K562 (cell line): ENCODE data around the gene GLUL. TPM values are rescaled to one million over a fixed set of nuclear protein-coding genes. Genes with fewer than 3 reads are reported as not detected.

Experiments
- ARNT ChIP-seq, 2 experiments: fragments of 450-650 bp; IDR thresholded peaks; 2 replicates each; pipeline ENCODE4 v1.6.1; 2016; ENCODE audit warnings: mild to moderate bottlenecking in 1 of 2
- CHCHD3 ChIP-seq: fragments of 250-450 bp; sonication (Bioruptor Pico); IDR thresholded peaks from 2 replicates; pipeline ENCODE4 v2.1.2; 2022; ENCODE audit warnings: mild to moderate bottlenecking
- CHD1 ChIP-seq: fragments of 200-600 bp; sonication (generic); IDR thresholded peaks from one replicate; pipeline ENCODE4 v1.6.1; 2012; ENCODE audit warnings: mild to moderate bottlenecking, moderate library complexity, low read length, inconsistent platforms
- HMGN3 ChIP-seq: IDR thresholded peaks from 2 replicates; pipeline ENCODE4 v1.6.1; 2011; ENCODE audit warnings: borderline replicate concordance, low read depth, mild to moderate bottlenecking, mixed read lengths, low read length; ENCODE audit not compliant: insufficient read length; ENCODE audit errors: extremely low read depth
- KLF10 ChIP-seq: fragments of 250-450 bp; sonication (Bioruptor Pico); IDR thresholded peaks from 2 replicates; pipeline ENCODE4 v1.6.1; 2021; ENCODE audit warnings: matching md5 sums
- LARP7 ChIP-seq: fragments of 450-650 bp; IDR thresholded peaks from 2 replicates; pipeline ENCODE4 v1.6.1; 2016
- NONO ChIP-seq, 2 experiments: fragments of 200-400 bp in 1 of 2; fragments of 450-650 bp in 1 of 2; formaldehyde crosslinking in 1 of 2; IDR thresholded peaks; 2 replicates each; pipeline ENCODE4 v1.6.1; 2017; ENCODE audit warnings: low read depth in 2 of 2, mild to moderate bottlenecking in 2 of 2, moderate library complexity in 2 of 2, low read length in 1 of 2
- POLR2A ChIP-seq: fragments of 450-650 bp; conservative IDR thresholded peaks from 2 replicates; pipeline ENCODE4 v1.6.1; 2016
- RBM14 ChIP-seq: fragments of 200-400 bp; formaldehyde crosslinking; IDR thresholded peaks from 2 replicates; pipeline ENCODE4 v1.6.1; 2018; ENCODE audit warnings: low read depth, mild to moderate bottlenecking, low read length, moderate library complexity, borderline replicate concordance; ENCODE audit not compliant: insufficient read depth
- SIN3B ChIP-seq: fragments of 450-650 bp; IDR thresholded peaks from 2 replicates; pipeline ENCODE4 v1.6.1; 2017; ENCODE audit warnings: low read depth, mild to moderate bottlenecking, moderate library complexity
- SMAD3 ChIP-seq: fragments of 450-650 bp; formaldehyde crosslinking; conservative IDR thresholded peaks from 2 replicates; pipeline ENCODE4 v1.4.0; 2020; ENCODE audit warnings: mild to moderate bottlenecking
- SNIP1 ChIP-seq: fragments of 450-650 bp; IDR thresholded peaks from 2 replicates; pipeline ENCODE4 v1.7.1; 2017; ENCODE audit warnings: low read depth, mild to moderate bottlenecking
- SRSF7 ChIP-seq: fragments of 200-400 bp; formaldehyde crosslinking; optimal IDR thresholded peaks from 2 replicates; pipeline ENCODE3; 2017; ENCODE audit warnings: mild to moderate bottlenecking, low read depth, low read length
- TAF15 ChIP-seq: fragments of 200-400 bp; formaldehyde crosslinking; IDR thresholded peaks from 2 replicates; pipeline ENCODE4 v1.6.1; 2017; ENCODE audit warnings: mild to moderate bottlenecking, low read depth, low read length, moderate library complexity
- TRIM25 ChIP-seq: fragments of 450-650 bp; IDR thresholded peaks from 2 replicates; pipeline ENCODE4 v1.7.0; 2016; ENCODE audit warnings: borderline replicate concordance
- ZNF3 ChIP-seq: fragments of 250-450 bp; sonication (Bioruptor Pico); IDR thresholded peaks from 2 replicates; pipeline ENCODE4 v1.5.0; 2021; ENCODE audit warnings: mild to moderate bottlenecking, moderate library complexity
- ZNF436 ChIP-seq: fragments of 250-450, 450-650 bp; sonication (Bioruptor Pico); formaldehyde crosslinking; IDR thresholded peaks from 2 replicates; pipeline ENCODE4 v1.7.0; 2020; ENCODE audit warnings: mild to moderate bottlenecking
- ZNF655 ChIP-seq: fragments of 250-450 bp; sonication (Bioruptor Pico); IDR thresholded peaks from 2 replicates; pipeline ENCODE4 v1.5.0; 2021
- ZNF668 ChIP-seq: fragments of 250-450 bp; sonication (Bioruptor Pico); IDR thresholded peaks from 2 replicates; pipeline ENCODE4 v1.8.0; 2022; ENCODE audit warnings: mild to moderate bottlenecking, inconsistent platforms
- polyA plus RNA-seq, 8 experiments: library from polyadenylated mRNA; depleted of rRNA in 4 of 8; stranded (reverse) in 5 of 8; unstranded in 3 of 8; fragments of >200 nt; fragmentation: Nextera tagmentation in 2 of 8; fragmentation: Illumina TruSeq in 1 of 8; extraction: Ambion mirVana in 2 of 8; extraction: Trizol in 1 of 8; gene quantifications; 2 replicates each; pipeline versions ENCODE4 v1.2.1 to v1.2.3, GENCODE V29; 2011 to 2014; ENCODE audit warnings: inconsistent platforms in 1 of 8, missing spikeins in 1 of 8
- total RNA-seq, 7 experiments: library from RNA; depleted of rRNA in 6 of 7; stranded (reverse); fragments of >200 nt in 6 of 7; fragmentation: Illumina TruSeq in 2 of 7; extraction: Trizol in 2 of 7; gene quantifications; 2 replicates each; pipeline versions ENCODE4 v1.2.1 to v1.2.3, GENCODE V29; 2011 to 2021; ENCODE audit warnings: low replicate concordance in 1 of 7
- TF ChIP-seq, protein P1 (sequence below): sonication (generic); formaldehyde crosslinking; IDR thresholded peaks from 2 replicates; pipeline ENCODE4 v1.8.0; 2022; ENCODE audit warnings: mild to moderate bottlenecking, low read depth, missing genetic modification reagents
- TF ChIP-seq, protein P2 (sequence below): fragments of 450-650 bp; IDR thresholded peaks from 2 replicates; pipeline ENCODE4 v1.6.1; 2018; ENCODE audit not compliant: partially characterized antibody

The GLUL gene
- total and polyA plus RNA-seq, 9 of the 15 experiments (the other 6 are each of a cell fraction or from before 2014, with no cell fraction given), result 1,088 to 4,222 (median 1,338) TPM

DNA sequence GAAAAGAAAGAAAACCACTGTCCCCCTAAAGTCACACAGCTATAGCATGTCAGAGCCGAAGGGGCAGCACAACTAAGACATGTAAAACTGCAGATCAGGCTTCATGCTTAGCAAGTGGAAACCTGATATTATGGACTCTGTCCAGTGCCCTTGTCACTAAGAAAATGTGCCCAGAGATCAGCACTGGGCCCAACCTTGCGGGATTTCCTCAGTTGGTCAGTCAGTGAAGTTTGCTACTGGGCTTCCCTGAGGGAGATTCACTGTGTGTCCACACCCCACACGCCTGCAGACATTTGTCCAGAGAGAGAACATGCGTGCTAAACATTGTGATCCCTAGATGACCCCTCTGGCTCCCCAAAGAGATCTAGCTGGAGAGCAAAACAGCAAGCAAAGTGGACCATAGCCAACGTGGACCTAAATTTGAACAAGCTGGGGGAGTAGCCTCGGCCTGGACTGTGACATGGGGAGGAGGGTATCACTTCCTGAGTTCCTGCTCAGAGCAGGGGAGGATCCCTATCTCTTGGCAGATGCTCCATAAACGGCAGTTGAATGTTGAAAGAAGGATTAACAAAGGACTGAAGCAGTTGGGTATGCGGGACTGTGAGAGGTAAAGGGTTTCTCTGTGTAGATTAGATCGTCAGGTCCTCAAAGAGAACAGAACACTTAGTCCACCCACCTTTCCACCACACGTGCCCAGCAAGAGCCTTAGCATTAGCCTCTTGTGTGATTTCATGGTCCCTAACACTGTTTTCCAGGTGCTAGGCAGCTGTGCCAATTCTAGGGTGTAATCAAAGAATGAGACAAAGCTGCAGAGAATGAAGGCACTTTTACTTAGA is 53.6 kb downstream of the GLUL start (continued):
- peak; percentile 78 for TF ChIP-seq HMGN3
- no peak; the same call in 1 of the 2 replicates for TF ChIP-seq POLR2A
- no peak for TF ChIP-seq SNIP1
- TF ChIP-seq SIN3B, result no peak
- TF ChIP-seq, protein P1, sequence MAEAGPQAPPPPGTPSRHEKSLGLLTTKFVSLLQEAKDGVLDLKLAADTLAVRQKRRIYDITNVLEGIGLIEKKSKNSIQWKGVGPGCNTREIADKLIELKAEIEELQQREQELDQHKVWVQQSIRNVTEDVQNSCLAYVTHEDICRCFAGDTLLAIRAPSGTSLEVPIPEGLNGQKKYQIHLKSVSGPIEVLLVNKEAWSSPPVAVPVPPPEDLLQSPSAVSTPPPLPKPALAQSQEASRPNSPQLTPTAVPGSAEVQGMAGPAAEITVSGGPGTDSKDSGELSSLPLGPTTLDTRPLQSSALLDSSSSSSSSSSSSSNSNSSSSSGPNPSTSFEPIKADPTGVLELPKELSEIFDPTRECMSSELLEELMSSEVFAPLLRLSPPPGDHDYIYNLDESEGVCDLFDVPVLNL (CRISPR knock-in tag), result no peak
- TF ChIP-seq TAF15, result no peak
- TF ChIP-seq CHCHD3 (CRISPR knock-in tag), result no peak
- TF ChIP-seq ZNF668 (CRISPR knock-in tag), result 0 out of 2 replicates have a peak, but pooled peaks have one; percentile 2
- 0 out of 2 replicates have a peak, but pooled peaks have one; percentile 75 for TF ChIP-seq LARP7
- TF ChIP-seq RBM14, result no peak
- TF ChIP-seq, protein P2, sequence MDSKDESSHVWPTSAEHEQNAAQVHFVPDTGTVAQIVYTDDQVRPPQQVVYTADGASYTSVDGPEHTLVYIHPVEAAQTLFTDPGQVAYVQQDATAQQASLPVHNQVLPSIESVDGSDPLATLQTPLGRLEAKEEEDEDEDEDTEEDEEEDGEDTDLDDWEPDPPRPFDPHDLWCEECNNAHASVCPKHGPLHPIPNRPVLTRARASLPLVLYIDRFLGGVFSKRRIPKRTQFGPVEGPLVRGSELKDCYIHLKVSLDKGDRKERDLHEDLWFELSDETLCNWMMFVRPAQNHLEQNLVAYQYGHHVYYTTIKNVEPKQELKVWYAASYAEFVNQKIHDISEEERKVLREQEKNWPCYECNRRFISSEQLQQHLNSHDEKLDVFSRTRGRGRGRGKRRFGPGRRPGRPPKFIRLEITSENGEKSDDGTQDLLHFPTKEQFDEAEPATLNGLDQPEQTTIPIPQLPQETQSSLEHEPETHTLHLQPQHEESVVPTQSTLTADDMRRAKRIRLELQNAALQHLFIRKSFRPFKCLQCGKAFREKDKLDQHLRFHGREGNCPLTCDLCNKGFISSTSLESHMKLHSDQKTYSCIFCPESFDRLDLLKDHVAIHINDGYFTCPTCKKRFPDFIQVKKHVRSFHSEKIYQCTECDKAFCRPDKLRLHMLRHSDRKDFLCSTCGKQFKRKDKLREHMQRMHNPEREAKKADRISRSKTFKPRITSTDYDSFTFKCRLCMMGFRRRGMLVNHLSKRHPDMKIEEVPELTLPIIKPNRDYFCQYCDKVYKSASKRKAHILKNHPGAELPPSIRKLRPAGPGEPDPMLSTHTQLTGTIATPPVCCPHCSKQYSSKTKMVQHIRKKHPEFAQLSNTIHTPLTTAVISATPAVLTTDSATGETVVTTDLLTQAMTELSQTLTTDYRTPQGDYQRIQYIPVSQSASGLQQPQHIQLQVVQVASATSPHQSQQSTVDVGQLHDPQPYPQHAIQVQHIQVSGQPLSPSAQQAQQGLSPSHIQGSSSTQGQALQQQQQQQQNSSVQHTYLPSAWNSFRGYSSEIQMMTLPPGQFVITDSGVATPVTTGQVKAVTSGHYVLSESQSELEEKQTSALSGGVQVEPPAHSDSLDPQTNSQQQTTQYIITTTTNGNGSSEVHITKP, result peak; percentile 41
- TF ChIP-seq CHD1, result peak; percentile 30
- no peak for TF ChIP-seq ZNF3 (CRISPR knock-in tag)
- no peak for TF ChIP-seq TRIM25
- peak in 1 of 2 experiments; percentile 79; a peak in 1 of 4 replicates for TF ChIP-seq NONO (IDR thresholded peaks at IDR 0.05; ENCODE audit: low read depth in 2 of 2, low read length in 1 of 2)
- TF ChIP-seq ZNF655, result no peak
- TF ChIP-seq ARNT (IDR thresholded peaks at IDR 0.05), result peak; percentile 88 to 93; a peak in 3 of 4 replicates
- TF ChIP-seq KLF10 (CRISPR knock-in tag), result no peak
- TF ChIP-seq SRSF7, result no peak
- 0 out of 2 replicates have a peak, but pooled peaks have one; percentile 32 for TF ChIP-seq ZNF436
- no peak for TF ChIP-seq SMAD3 (CRISPR knock-in tag)
